Measurements from ENCODE around the gene CCDC83.
"Not testable (repeated sequence)": the region's sequence is repeated elsewhere in the genome, so short reads cannot be mapped to it uniquely, and the experiment has no call there.

The CCDC83 gene

DNA sequence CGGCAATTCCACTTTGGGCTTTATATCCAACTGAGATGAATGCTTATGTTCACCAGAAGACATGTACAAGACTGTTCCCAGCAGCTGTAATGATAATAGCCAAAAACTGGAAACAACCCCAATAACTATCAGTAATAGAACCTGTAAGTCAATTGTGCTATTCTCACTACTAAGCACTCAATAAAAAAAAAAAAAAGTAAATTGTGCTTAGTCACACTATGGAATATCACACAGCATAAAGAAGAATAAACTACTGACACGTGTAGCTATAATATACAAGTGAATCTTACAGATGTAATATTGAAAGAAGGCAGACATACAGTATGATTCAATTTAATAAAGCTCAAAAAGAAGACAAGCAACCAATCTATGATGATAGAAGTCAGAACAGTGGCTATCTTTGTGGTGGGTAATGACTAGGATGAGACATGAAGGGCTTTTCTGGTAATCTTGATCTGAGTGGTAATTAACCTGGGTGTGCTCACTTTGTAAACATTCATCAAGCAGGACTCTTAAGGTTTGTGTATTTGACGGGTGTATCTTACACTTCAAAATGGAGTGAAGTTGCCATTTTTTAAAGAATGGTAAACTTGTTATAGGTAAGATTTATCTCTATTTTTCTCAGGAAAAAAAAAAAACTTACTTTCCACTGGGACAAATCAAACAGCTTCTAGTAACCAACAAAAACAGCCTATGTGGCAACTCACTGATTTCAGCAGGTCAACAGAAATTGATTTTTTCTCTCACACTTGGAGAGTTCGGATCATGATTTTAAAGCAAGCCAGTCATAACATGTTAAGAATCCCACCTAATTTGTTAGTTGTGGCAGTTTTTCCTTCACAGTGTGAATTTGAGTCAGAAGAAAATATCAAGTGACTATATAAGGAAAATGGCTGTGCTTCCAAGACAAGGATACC lies 84.2 kb downstream of the CCDC83 start:
- in situ Hi-C loops (cut with HindIII; ENCODE audit: low pct_unique_long_range_greater_than_20kb, low sequenced_read_pairs) = no loop called here
- TF ChIP-seq JUND (IDR thresholded peaks at IDR 0.05; ENCODE audit: low read depth) = no peak
- no peak for DNase-seq (ENCODE audit: low read depth in 1 of 2, low spot score in 1 of 2)

DNA sequence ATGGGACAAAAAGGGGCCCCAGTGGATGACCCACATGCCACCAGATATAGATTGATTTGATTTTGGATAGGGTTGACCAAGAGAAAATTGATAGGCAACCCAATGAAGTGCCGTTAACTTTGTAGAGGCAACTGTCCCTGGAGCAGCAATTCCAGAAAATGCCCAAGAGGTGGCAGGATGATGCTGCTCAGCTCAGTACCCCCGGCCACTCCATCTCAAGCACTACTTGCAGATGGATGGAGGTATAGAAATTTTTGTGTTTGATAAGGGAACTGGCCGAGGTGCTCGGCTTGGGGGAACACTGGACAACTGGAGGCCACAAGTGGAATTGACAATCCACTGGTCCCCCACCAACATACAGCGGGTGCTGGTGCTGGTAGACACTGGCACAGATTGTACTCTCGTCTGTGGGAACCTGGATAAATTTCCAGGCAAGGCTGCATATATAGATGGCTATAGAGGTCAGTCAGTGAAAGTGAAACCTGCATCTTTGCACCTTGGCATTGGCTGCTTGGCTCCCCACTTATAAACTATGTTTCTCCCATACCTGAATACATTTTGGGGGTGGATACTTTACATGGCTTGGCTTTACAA lies 86.3 kb downstream of the CCDC83 start:
- in situ Hi-C loops (cut with HindIII; ENCODE audit: low pct_unique_long_range_greater_than_20kb, low sequenced_read_pairs) = no loop called here
- no peak for TF ChIP-seq JUND (IDR thresholded peaks at IDR 0.05; ENCODE audit: low read depth)
- DNase-seq (ENCODE audit: low read depth in 1 of 2, low spot score in 1 of 2) = peak; percentile 73 to 77

DNA sequence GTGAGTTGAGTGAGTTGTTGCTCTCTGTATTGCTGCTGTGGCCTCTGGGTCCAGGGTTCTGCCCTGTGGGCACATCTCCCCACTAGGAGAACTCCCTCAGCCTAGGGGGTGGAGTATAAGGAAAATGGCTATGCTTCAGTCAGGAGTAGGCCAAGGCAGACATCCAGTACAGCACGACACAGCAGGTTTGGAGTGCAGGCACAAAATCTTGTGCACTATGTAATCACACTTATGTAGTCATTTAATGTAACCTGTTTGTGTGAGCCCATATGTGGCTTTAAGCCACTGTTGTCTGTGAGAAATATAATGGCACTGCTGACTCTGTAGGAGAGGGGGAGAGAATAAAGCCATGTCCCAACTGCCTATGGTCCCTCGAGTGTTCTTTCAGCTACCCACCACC lies 90.1 kb downstream of the CCDC83 start:
- in situ Hi-C loops (cut with HindIII; ENCODE audit: low pct_unique_long_range_greater_than_20kb, low sequenced_read_pairs) = no loop called here
- TF ChIP-seq JUND (IDR thresholded peaks at IDR 0.05; ENCODE audit: low read depth) = no peak
- no peak for DNase-seq (ENCODE audit: low read depth in 1 of 2, low spot score in 1 of 2)

DNA sequence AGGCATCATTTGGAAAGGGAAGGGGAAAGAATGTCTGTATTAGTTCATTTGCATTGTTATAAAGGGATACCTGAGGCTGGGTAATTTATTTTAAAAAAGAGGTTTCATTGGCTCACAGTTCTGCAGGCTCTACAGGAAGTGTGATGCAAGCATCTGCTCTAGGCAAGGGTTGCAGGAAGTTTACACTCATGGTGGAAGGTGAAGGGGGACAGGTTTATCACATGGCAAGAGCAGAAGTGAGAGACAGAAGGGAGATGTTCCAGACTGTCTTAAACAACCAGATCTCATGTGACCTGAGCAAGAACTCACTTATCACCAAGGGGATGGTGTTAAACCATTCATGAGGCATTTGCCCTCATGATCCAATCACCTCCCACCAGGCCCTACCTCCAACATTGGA lies 90.6 kb downstream of the CCDC83 start:
- no peak for TF ChIP-seq JUND (IDR thresholded peaks at IDR 0.05; ENCODE audit: low read depth)
- in situ Hi-C loops (cut with HindIII; ENCODE audit: low pct_unique_long_range_greater_than_20kb, low sequenced_read_pairs) = no loop called here
- no peak for DNase-seq (ENCODE audit: low read depth in 1 of 2, low spot score in 1 of 2)

DNA sequence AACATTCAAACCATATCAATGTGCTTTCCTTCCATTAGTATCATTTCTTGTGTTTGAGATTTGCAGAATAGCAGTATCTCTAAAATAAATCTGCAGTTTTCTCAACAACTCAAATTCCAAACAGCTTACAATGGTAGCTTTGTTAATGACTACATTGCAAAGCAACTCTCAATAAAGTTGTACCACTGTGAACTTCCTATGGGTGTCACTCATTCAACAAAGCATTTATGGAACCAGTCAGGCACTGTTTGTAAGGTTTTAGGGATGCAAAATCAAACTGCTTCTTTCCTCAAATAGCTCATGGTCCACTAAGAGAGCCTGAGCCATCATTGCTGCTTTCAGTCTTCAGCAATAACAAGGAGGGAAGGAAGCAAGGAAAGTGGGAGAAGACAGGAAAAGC lies 91.0 kb downstream of the CCDC83 start:
- no peak for TF ChIP-seq JUND (IDR thresholded peaks at IDR 0.05; ENCODE audit: low read depth)
- in situ Hi-C loops (cut with HindIII; ENCODE audit: low pct_unique_long_range_greater_than_20kb, low sequenced_read_pairs) = no loop called here
- DNase-seq (ENCODE audit: low read depth in 1 of 2, low spot score in 1 of 2) = peak in 1 of 2 experiments; percentile 35

DNA sequence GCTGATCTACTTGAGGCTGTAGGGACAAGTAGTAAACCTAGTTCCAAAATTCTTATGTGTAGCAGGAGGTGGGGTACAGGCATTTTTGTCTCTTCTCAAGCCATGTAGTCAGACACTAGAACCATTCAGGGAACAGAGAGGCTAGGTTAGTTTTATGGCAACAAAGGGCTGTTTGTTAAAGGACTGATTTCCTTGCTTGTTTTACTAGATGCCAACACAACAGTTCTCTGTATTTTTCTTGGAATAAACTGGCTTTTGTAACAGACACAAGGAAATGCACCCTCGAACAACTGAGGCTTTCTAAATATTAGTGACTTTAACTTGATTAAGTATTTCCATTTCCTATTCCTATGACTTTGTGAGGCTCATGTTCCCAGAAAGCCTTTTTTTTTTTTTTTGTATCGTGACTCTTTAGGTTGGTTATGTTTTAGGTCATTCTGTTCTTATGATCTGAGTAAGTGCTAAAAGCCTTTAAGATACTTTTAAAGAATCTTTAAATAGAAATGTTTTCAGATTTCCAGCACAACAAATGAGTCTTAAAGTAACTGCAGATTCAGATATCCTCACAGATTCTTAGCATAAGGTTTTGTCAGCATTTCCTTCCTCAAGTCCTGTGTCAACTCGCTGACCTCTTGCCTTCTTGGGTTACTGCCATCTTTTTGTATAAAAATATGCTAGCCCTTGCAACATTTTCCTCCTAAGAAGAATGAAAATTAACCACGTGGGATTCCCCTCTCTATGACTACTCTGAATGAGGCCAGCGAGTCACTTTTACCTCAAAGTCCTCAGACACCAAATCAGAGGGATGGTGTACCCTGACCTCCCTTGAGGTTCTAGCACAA lies 92.5 kb downstream of the CCDC83 start:
- in situ Hi-C loops (cut with HindIII; ENCODE audit: low pct_unique_long_range_greater_than_20kb, low sequenced_read_pairs) = no loop called here
- TF ChIP-seq JUND (IDR thresholded peaks at IDR 0.05; ENCODE audit: low read depth) = no peak
- DNase-seq (ENCODE audit: low read depth in 1 of 2, low spot score in 1 of 2) = no peak

DNA sequence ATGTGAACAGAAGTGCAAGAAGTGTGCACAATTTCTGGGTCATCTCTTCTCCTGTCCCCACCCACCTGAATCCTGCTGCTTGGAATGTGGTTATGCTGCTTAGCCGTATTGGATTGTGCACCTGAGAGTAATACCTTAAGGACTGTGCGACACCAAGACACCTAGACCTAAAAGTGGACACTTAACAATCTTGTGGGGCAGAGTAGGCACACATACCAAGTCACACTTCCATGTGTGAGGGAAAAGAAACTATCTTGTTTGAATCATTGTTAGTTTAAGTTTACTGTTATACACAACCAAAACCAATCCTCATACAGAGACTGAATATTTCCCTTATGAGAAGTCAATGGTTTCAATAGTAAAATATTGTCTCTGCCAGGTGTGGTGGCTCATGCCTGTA lies 93.7 kb downstream of the CCDC83 start:
- peak in 1 of 2 experiments; percentile 59 for DNase-seq (ENCODE audit: low read depth in 1 of 2, low spot score in 1 of 2)
- in situ Hi-C loops (cut with HindIII; ENCODE audit: low pct_unique_long_range_greater_than_20kb, low sequenced_read_pairs) = no loop called here
- TF ChIP-seq JUND (IDR thresholded peaks at IDR 0.05; ENCODE audit: low read depth) = no peak

DNA sequence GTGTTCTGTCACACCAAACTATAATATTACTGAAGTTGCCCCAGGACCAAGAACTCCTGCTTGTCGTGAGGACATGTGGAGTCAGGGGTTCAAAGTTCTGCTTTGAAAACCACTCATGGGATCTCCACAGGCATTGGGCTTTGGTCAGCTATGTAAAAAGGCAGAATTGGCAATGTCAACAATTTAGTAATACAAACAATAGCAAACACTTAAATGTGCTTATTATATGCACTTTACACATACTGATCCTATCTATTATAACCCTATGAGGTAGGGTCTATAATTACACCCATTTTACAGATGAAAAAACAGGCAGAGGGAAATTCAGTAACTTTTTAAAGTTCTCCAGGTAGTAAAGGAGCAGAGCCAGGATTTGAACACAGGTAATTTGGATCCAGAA lies 94.6 kb downstream of the CCDC83 start:
- in situ Hi-C loops (cut with HindIII; ENCODE audit: low pct_unique_long_range_greater_than_20kb, low sequenced_read_pairs) = no loop called here
- DNase-seq (ENCODE audit: low read depth in 1 of 2, low spot score in 1 of 2) = no peak
- TF ChIP-seq JUND (IDR thresholded peaks at IDR 0.05; ENCODE audit: low read depth) = no peak

DNA sequence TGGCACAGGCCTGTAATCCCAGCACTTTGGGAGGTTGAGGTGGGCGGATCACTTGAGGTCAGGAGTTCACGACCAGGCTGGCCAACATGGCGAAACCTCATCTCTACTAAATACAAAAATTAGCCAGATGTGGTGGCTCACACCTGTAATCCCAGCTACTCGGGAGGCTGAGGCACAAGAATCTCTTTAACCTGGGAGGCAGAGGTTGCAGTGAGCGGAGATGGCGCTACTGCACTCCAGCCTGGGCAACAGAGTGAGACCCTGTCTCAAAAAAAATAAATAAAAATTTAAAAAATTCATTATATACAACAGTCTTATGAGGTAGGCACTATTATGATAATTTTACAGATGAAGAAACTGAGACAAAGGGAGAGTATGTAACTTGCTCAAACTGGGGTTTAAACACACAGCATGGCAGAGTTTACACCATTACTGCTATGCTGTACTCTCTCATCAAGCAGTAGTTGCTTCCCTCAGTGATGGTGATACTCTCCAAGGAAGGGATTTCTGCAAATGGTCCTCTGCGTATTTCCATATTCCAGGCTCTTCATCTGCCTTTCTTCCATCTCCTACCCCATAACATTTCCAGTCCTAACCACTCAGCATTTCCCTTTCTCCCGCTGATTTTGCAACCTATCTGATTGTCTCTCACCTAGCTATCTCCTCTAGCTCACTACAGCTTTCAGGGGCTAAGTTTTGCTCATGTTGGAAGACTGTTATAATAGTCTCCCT lies 95.3 kb downstream of the CCDC83 start:
- in situ Hi-C loops (cut with HindIII; ENCODE audit: low pct_unique_long_range_greater_than_20kb, low sequenced_read_pairs) = no loop called here
- no peak for TF ChIP-seq JUND (IDR thresholded peaks at IDR 0.05; ENCODE audit: low read depth)
- DNase-seq (ENCODE audit: low read depth in 1 of 2, low spot score in 1 of 2) = no peak

DNA sequence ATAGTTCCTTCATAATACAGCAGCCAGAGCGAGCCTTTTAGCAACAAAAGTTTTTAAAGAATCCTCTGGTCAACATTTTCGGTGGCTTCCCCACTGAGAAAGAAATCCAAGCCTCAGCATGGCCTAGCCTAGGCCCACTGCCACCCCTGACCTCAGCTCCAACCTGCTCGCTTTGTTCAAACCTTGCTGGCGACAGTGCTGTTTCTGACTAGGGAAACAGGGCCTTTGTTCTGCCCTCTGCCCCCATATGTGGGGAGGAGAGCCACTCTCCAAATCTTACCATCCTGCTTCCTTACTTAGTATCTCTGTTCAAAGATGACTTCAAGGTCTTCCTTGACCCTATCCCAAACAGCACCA lies 95.8 kb downstream of the CCDC83 start:
- DNase-seq (ENCODE audit: low read depth in 1 of 2, low spot score in 1 of 2) = no peak
- TF ChIP-seq JUND (IDR thresholded peaks at IDR 0.05; ENCODE audit: low read depth) = no peak
- in situ Hi-C loops (cut with HindIII; ENCODE audit: low pct_unique_long_range_greater_than_20kb, low sequenced_read_pairs) = no loop called here

DNA sequence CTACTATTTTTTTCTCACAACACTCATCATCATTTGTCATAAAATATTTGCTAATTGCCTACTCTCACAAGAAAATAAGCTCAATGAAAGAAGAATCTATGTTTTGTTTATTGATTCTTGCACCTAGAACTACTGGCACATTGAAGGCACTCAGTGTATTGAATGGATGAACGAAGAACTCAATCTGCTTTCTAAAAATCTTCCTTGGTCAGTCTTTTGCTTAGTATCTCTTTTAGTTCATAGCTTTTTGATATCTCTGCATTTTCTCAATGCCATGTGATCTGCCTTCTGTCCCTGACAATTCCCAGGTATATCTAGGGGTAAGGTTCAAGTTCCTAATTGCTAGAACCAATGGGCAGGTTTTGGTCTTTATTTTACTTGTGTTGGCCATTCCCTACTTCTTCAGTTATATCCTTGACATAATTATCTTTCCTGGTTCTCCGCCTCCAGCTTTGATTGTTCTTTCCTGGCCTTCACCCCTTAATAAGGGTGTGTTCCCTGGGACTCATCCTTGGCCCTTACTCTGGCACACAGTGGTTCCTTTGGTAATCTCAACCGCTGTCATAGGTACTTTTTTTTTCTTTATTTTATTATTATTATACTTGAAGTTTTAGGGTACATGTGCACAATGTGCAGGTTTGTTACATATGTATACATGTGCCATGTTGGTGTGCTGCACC lies 96.4 kb downstream of the CCDC83 start:
- no peak for TF ChIP-seq JUND (IDR thresholded peaks at IDR 0.05; ENCODE audit: low read depth)
- no peak for DNase-seq (ENCODE audit: low read depth in 1 of 2, low spot score in 1 of 2)
- in situ Hi-C loops (cut with HindIII; ENCODE audit: low pct_unique_long_range_greater_than_20kb, low sequenced_read_pairs) = no loop called here

DNA sequence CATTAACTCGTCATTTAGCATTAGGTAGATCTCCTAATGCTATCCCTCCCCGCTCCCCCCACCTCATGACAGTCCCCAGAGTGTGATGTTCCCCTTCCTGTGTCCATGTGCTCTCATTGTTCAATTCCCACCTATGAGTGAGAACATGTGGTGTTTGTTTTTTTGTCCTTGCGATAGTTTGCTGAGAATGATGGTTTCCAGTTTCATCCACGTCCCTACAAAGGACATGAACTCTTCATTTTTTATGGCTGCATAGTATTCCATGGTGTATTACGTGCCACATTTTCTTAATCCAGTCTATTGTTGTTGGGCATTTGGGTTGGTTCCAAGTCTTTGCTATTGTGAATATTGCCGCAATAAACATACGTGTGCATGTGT lies 96.9 kb downstream of the CCDC83 start:
- in situ Hi-C loops (cut with HindIII; ENCODE audit: low pct_unique_long_range_greater_than_20kb, low sequenced_read_pairs) = not testable (repeated sequence)

More for the DNA sequence above, 96.9 kb downstream of the CCDC83 start:
- DNase-seq (ENCODE audit: low read depth in 1 of 2, low spot score in 1 of 2) = not testable (repeated sequence)

Measured in T47D (cell line).